ENCODE measurements around the gene BAZ2B.
"Not testable (repeated sequence)": the region's sequence is repeated elsewhere in the genome, so short reads cannot be mapped to it uniquely, and the experiment has no call there.

Gene BAZ2B

DNA sequence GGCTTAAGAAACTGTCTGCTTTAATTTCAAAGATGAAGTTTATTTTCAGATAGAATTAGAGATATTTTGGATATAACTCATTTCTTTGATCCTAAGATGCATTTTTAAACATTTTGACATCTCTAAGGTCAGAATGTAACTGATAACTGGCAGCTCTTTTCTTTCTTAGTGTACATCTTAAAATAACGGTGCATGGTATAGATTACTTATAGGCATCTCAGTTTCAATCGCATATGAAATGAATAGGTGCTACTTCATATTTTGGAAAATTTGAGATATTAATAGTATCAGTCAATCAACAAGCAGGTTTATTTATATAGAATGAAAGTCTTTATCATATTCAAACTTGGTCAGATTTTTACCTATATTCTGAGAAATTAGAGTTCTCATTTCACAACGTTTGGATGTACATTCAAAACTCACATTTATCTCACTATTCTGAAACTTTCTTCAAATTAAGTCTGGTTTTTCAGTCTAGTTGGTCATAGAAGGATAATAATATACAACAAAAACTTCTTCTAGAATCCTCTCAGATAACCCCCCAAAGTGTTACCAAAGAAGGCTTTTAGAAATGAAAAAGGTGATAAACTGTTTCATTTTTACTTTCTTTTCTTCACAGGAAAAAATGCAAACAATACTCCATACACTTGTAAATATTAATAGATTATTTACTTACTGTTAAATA lies 207.1 kb downstream of the BAZ2B start:
- DNase-seq (ENCODE audit: low spot score): no peak

DNA sequence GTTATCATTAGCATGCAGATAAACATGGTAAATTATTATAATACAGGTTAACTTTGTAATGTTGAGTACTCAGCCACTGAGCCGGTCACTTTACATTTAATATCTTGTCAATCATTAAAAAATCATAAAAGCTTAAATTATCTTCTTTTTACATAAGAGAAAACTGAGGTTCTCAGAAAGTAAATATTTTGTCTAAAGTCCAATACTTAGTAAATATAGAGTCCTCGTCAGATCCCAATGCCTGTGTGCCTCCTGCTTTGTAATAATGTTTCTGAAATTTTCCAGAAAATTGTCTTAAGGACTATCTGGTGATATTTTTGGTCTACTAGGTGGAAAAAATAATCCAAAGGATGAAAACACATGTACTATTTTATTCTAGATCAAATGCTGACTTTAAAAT lies 213.6 kb downstream of the BAZ2B start:
- no peak for DNase-seq (ENCODE audit: low spot score)

DNA sequence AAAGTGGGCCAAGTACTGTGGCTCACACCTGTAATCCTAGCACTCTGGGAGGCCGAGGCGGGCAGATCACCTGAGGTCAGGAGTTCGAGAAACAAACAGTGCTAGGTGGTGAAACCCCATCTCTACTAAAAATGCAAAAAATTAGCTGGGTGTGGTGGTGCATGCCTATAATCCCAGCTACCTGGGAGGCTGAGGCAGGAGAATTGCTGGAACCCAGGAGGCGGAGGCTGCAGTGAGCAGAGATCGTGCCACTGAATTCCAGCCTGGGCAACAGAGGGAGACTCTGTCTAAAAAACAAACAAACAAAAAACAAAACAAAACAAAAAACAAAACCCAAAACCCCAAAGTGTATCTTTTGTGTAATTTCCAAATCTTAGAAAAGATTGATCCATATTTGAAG lies 214.2 kb downstream of the BAZ2B start:
- DNase-seq (ENCODE audit: low spot score): not testable (repeated sequence)

DNA sequence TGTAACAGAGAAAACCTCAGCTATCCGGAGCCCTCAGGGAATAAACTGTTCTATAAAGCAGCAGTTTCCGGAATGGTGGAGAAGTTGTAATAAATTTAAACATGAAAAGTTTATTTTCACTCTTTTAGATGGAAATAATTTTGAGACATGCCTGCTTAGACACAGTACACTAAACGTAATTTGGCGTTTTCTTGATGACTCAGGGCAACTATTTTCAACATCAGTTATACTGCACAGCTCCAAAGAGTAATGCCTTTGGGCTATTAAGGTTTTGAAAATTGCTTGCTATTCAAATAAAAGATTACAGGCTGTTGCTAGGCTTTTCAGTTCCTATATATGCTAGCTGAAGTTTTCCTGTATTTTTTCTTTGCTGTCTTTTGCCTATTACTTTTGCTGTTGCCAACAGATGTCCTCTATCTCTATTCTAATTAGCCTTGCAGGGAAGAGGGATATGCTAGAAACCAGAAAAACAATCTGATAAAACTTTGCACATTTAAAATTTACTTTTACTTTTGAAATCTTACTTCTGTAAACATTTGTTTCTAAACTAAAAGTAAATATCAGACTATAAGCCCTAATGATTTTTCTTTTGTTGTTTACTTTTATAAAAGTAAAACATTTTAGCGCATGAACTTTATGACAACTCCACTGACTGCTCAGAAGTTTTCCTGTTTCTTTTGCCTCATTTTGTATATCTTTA lies 216.5 kb downstream of the BAZ2B start:
- no peak for DNase-seq (ENCODE audit: low spot score)

DNA sequence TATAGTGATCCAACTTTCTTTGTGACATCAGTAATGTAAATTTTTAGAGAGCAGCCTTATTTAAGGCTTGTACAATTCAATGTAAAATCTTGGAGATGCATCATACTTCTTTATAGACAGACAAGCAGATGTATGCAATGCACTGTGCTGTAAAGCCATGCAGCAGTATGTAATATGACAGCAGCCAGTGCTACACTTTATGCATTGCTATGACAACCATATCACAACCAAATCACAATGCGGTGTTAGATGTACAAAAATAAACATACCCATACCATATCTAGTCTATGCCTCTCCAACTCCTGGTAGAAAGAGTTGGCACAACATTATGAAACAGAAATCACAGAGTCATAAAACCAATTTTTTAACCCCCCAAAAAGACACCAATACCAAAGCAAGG lies 219.5 kb downstream of the BAZ2B start:
- DNase-seq (ENCODE audit: low spot score): no peak

- no peak for DNase-seq (ENCODE audit: low spot score)
These were observed 233.8 kb downstream of the BAZ2B start for GRCh38 chr2:159382447-159383028.

DNA sequence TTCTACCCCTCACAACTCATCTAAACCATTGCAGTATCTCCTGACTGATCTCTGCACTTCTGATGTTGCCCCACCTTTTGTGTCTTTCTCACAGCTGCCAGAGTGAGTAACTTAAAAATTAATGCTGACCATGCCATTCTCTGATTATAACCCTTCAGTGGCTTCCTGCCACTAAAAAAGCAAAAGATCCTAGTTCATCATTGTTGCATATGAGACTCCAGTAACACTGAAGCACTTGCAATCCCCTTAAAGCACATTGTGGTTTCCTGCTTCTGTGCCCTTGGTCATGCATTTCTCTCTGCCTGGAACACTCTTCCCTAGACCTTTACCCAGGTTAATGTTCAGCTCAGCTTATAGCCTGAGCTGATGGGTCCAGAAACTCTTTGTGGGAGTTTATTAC lies 234.8 kb downstream of the BAZ2B start:
- DNase-seq (ENCODE audit: low spot score): no peak

- DNase-seq (ENCODE audit: low spot score): no peak
These were observed 235.6 kb downstream of the BAZ2B start for GRCh38 chr2:159380685-159381239.

GRCh38 chr2:159379181-159379580 lies 237.2 kb downstream of the BAZ2B start:
- DNase-seq (ENCODE audit: low spot score): no peak

DNA sequence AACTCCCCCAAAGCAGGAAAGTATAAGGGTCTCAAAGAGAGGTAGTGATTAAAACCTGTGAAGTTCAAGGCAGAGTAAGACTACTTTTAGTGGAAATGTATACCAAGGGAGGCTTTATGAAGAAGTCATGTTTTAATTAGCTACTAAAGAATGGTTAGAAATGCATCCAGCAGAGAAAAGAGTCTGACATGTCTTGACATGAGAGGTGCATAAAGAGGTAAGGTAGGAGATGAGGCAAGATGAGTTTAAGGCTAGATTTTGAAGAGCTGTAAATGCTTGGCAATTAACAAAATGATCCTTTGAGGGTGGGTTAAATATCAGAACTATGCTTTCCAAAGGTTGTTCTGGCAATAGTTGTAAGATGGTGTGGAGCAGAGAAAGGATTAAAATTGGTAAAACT lies 241.1 kb downstream of the BAZ2B start:
- no peak for DNase-seq (ENCODE audit: low spot score)

DNA sequence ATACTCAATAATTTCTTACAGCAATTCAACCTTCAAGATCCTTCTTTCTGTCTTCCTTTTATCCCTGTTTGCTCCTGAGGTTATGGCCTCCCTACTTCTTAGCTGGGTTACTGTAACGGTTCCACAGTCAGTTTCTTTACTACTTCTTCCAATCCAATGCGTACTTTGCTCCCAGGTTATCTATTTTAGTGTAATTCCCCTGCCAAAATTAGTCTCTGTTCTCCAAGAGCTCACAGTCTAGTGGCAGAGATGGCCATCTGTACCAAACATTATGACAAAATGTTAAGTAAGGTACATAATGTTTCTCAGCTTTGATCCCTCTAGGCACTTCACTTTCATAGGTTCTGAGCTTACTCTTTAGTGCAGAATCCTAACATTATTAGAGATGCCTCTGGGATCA lies 244.8 kb downstream of the BAZ2B start:
- no peak for DNase-seq (ENCODE audit: low spot score)

DNA sequence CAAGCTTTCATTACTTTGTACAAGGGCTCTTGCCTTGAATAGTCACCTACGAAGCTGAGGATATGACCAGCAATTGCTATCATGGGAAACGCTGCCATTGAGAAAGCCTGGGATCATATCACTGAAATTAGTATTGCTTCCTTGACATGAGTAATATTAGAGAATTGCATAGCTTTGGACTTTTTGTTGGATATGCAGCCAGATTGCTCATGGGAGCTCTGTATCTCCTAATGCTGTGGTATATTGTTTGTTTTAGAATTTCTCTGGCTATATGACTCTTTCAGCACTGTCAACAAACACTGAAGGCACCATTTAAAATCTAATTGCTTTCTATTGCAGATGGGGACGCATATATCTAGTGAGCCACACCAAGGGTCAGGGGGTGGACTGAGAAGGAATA lies 249.8 kb downstream of the BAZ2B start:
- DNase-seq (ENCODE audit: low spot score): no peak

- peak; percentile 97 for DNase-seq (ENCODE audit: low spot score)
These were observed 253.5 kb downstream of the BAZ2B start for GRCh38 chr2:159362816-159363251.

GRCh38 chr2:159362094-159362493 lies 254.3 kb downstream of the BAZ2B start:
- DNase-seq (ENCODE audit: low spot score): no peak

DNA sequence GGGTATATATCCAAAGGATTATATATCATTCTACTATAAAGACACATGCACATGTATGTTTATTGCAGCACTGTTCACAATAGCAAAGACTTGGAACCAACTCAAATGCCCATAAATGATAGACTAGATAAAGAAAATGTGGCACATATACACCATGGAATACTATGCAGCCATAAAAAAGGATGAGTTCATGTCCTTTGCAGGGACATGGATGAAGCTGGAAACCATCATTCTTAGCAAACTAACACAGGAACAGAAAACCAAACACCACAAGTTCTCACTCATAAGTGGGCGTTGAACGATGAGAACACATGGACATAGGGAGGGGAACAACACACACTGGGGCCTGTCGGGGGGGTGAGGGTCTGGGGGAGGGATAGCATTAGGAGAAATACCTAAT lies 254.7 kb downstream of the BAZ2B start:
- DNase-seq (ENCODE audit: low spot score): not testable (repeated sequence)

- no peak for DNase-seq (ENCODE audit: low spot score)
These were observed 260.2 kb downstream of the BAZ2B start for GRCh38 chr2:159356053-159356554.

- DNase-seq (ENCODE audit: low spot score): no peak
These were observed 264.4 kb downstream of the BAZ2B start for GRCh38 chr2:159351977-159352376.

- no peak for DNase-seq (ENCODE audit: low spot score)
These were observed 266.6 kb downstream of the BAZ2B start for GRCh38 chr2:159349674-159350299.

- DNase-seq (ENCODE audit: low spot score): no peak
These were observed 289.6 kb downstream of the BAZ2B start for GRCh38 chr2:159326569-159327255.

GRCh38 chr2:159322419-159322818 lies 293.9 kb downstream of the BAZ2B start:
- DNase-seq (ENCODE audit: low spot score): no peak

DNA sequence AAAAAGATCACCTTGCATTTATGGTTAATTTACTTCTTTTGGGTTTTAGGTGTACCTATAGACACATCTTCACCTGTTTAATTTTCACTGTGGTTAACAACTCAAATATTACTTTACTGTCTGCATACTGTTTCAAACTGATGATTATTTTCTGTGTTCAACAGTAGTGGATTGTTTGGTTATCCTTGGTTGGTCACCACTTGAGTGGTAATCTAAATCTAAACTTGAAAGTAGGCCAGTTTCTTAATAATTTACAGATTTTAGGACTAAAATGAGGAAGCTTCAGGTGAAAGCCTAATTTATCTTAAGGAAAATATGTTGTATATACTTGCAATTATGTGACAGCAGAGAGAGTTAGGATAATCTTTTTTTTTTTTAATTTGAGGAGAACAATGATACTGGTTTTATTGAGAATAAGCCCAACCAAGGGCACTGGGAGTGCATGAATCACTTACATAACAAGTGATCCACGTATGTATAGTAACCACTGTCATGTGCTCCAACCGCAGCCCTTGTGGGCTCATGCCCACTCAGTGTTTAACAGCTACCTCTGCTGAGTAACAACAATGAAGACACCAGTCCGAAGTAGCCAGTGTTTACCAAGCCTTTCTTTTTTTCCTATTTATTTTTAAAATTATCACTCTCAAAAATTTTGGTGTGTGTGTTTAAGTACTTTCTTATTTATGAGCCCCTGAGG lies 298.8 kb downstream of the BAZ2B start:
- no peak for DNase-seq (ENCODE audit: low spot score)

All from kidney capillary endothelial cell (primary cell).